ENCODE measurements around the gene MYO16. TPM values are rescaled to one million over a fixed set of nuclear protein-coding genes. Genes with fewer than 3 reads are reported as not detected.
"Not testable (repeated sequence)": the region's sequence is repeated elsewhere in the genome, so short reads cannot be mapped to it uniquely, and the experiment has no call there.

MYO16 gene
- total RNA-seq, 1 donor from 2014 or later, result not detected

GRCh38 chr13:108983273-108983672 lies 353.9 kb downstream of the MYO16 start:
- intact Hi-C loops (cut with DNase I), result loop anchor here (10.0 kb wide), 1 partner anchor 1202 kb away; no protein-coding TSS in a partner anchor
- H3K36me3 ChIP-seq, result no peaks in the 10 kb centered on the region
- H3K27me3 ChIP-seq, result no peaks in the 10 kb centered on the region
- DNase-seq (ENCODE audit: low spot score in 2 of 2), result no peak
- H3K4me3 ChIP-seq, result no peak overlapping the region
- H3K4me1 ChIP-seq, result peaks cover 0 to 8% of the 10 kb centered on the region in 2 donors
- no peak for TF ChIP-seq CTCF (IDR thresholded peaks at IDR 0.05)
- H3K27ac ChIP-seq, result no peak overlapping the region
- no peaks in the 10 kb centered on the region for H3K9me3 ChIP-seq

GRCh38 chr13:108984251-108984920 lies 355.0 kb downstream of the MYO16 start:
- Histone ChIP-seq H3K9me3 (no peaks in the 10 kb centered on the region), H3K4me3 (no peak overlapping the region), H3K4me1 (peaks cover 0 to 8% of the 10 kb centered on the region in 2 donors), H3K27ac (no peak overlapping the region), H3K36me3 (no peaks in the 10 kb centered on the region), H3K27me3 (no peaks in the 10 kb centered on the region)
- TF ChIP-seq CTCF (IDR thresholded peaks at IDR 0.05), result no peak
- intact Hi-C loops (cut with DNase I), result loop anchor here (10.0 kb wide), 1 partner anchor 1200 kb away; no protein-coding TSS in a partner anchor
- no peak for DNase-seq (ENCODE audit: low spot score in 2 of 2)

- DNase-seq (ENCODE audit: low spot score in 2 of 2), result no peak
- intact Hi-C loops (cut with DNase I), result loop anchor here (10.0 kb wide), 1 partner anchor 1200 kb away; no protein-coding TSS in a partner anchor
- no peaks in the 10 kb centered on the region for H3K9me3 ChIP-seq
- no peak overlapping the region for H3K27ac ChIP-seq
- H3K27me3 ChIP-seq, result no peaks in the 10 kb centered on the region
- no peak for TF ChIP-seq CTCF (IDR thresholded peaks at IDR 0.05)
- H3K4me3 ChIP-seq, result no peak overlapping the region
- H3K4me1 ChIP-seq, result peaks cover 0 to 6% of the 10 kb centered on the region in 2 donors
- no peaks in the 10 kb centered on the region for H3K36me3 ChIP-seq
Observed at GRCh38 chr13:108985166-108985565, 355.8 kb downstream of the MYO16 start.

DNA sequence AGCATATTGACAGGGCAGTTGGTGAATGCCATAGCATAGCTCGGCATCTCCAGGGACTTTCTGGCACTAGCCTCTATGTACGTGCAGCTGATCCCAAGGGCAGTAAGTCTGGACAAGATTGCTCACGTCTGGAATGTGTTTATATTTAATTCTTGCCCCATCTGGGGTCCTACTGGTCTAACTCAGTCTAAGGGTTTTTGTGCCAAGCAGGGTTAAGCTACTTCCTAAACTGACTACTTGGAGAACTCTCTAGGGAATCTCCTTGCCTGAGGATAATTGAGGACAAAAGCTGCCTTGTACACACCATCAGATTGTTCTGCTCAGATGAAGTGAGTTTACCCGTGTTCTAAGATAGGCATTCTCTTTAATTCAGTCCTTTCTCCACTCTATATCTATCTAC lies 358.1 kb downstream of the MYO16 start:
- intact Hi-C loops (cut with DNase I), result loop anchor here (10.0 kb wide), 1 partner anchor 1197 kb away; no protein-coding TSS in a partner anchor

DNA sequence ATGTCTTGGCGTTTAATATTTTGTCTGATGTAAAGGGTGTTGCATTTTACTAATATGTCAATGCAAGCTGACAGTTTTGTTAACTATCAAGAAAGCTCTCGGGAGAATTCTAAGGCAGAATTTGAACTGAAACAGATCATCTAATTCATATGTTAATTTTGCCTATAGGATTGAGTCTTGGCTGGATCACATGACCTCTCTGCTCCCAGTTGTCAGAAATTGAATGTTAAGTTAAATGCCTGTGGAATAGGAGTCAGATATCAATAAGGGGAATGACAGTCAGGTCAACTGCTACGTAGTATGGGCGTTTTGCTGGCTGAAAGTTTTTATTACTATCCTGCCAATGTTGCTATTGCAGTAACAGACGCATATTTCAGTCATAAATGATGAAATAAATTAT lies 358.5 kb downstream of the MYO16 start:
- TF ChIP-seq CTCF (IDR thresholded peaks at IDR 0.05), result no peak
- Histone ChIP-seq H3K27ac (no peak overlapping the region), H3K4me3 (no peak overlapping the region), H3K4me1 (peaks cover 0 to 3% of the 10 kb centered on the region in 2 donors), H3K9me3 (no peaks in the 10 kb centered on the region), H3K36me3 (no peaks in the 10 kb centered on the region), H3K27me3 (no peaks in the 10 kb centered on the region)
- intact Hi-C loops (cut with DNase I), result loop anchor here (10.0 kb wide), 1 partner anchor 1197 kb away; no protein-coding TSS in a partner anchor
- DNase-seq (ENCODE audit: low spot score in 2 of 2), result no peak

More for the DNA sequence above, 358.1 kb downstream of the MYO16 start:
- Histone ChIP-seq H3K4me1 (peaks cover 0 to 3% of the 10 kb centered on the region in 2 donors), H3K9me3 (no peaks in the 10 kb centered on the region), H3K36me3 (no peaks in the 10 kb centered on the region), H3K27me3 (no peaks in the 10 kb centered on the region), H3K4me3 (no peak overlapping the region), H3K27ac (no peak overlapping the region)
- DNase-seq (ENCODE audit: low spot score in 2 of 2), result no peak
- no peak for TF ChIP-seq CTCF (IDR thresholded peaks at IDR 0.05)

DNA sequence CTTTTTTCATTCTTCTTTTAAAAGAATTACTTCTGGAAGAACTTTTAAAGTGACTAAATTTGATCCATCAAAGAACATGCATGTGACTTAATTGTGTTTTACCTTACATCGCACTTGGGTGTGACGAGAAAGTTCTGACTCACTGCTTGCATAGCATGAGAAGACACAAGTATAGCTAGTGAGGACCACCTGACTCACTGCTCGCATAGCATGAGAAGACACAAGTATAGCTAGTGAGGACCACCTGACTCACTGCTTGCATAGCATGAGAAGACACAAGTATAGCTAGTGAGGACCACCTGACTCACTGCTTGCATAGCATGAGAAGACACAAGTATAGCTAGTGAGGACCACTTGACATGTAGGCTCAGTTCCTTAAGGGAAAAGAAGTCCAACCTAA lies 362.0 kb downstream of the MYO16 start:
- intact Hi-C loops (cut with DNase I); H3K27ac ChIP-seq; H3K9me3 ChIP-seq; H3K4me3 ChIP-seq; H3K36me3 ChIP-seq; DNase-seq (ENCODE audit: low spot score in 2 of 2); H3K27me3 ChIP-seq; H3K4me1 ChIP-seq: not testable (repeated sequence)

Measured in ascending aorta (tissue), 2 donors.